RWPE2 (cell line): ENCODE data around the gene SOX30.

Source experiments
- ATAC-seq: fragments of 200-7000 bp; cut with Tn5 transposase; 3 replicates; pipeline ENCODE4 v1.9.1; 2021; ENCODE audit warnings: low read depth
- DNase-seq: peaks from one replicate; pipeline ENCODE4 v3.0.0-alpha.2; 2020; ENCODE audit warnings: low spot score
- H3K27ac ChIP-seq: fragments of 450-650 bp; 2 replicates; pipeline ENCODE4 v1.5.1; 2017; ENCODE audit warnings: mild to moderate bottlenecking; ENCODE audit not compliant: poor library complexity, severe bottlenecking
- H3K27me3 ChIP-seq: fragments of 250-450 bp; sonication (Bioruptor Pico); 2 replicates; pipeline ENCODE4 v1.5.1; 2021; ENCODE audit warnings: mild to moderate bottlenecking, moderate library complexity; ENCODE audit not compliant: insufficient read depth, poor library complexity, severe bottlenecking
- H3K36me3 ChIP-seq: fragments of 250-450 bp; sonication (Bioruptor Pico); 2 replicates; pipeline ENCODE4 v1.5.1; 2020; ENCODE audit warnings: low read depth, mild to moderate bottlenecking, moderate library complexity
- H3K4me1 ChIP-seq: fragments of 250-450 bp; sonication (Bioruptor Pico); 2 replicates; pipeline ENCODE4 v1.5.1; 2021; ENCODE audit warnings: mild to moderate bottlenecking, moderate library complexity; ENCODE audit not compliant: insufficient read depth, poor library complexity, severe bottlenecking
- H3K4me3 ChIP-seq: fragments of 250-450 bp; sonication (Bioruptor Pico); 2 replicates; pipeline ENCODE4 v1.5.1; 2021; ENCODE audit warnings: mild to moderate bottlenecking, moderate library complexity; ENCODE audit not compliant: severe bottlenecking
- H3K9me3 ChIP-seq: fragments of 250-450 bp; sonication (Bioruptor Pico); 2 replicates; pipeline ENCODE4 v1.5.1; 2021; ENCODE audit warnings: mild to moderate bottlenecking, moderate library complexity; ENCODE audit not compliant: severe bottlenecking
- CTCF ChIP-seq: fragments of 450-650 bp; IDR thresholded peaks from one replicate; pipeline ENCODE4 v1.5.1; 2017; ENCODE audit warnings: mild to moderate bottlenecking, moderate library complexity; ENCODE audit not compliant: poor library complexity, severe bottlenecking

Gene SOX30

DNA sequence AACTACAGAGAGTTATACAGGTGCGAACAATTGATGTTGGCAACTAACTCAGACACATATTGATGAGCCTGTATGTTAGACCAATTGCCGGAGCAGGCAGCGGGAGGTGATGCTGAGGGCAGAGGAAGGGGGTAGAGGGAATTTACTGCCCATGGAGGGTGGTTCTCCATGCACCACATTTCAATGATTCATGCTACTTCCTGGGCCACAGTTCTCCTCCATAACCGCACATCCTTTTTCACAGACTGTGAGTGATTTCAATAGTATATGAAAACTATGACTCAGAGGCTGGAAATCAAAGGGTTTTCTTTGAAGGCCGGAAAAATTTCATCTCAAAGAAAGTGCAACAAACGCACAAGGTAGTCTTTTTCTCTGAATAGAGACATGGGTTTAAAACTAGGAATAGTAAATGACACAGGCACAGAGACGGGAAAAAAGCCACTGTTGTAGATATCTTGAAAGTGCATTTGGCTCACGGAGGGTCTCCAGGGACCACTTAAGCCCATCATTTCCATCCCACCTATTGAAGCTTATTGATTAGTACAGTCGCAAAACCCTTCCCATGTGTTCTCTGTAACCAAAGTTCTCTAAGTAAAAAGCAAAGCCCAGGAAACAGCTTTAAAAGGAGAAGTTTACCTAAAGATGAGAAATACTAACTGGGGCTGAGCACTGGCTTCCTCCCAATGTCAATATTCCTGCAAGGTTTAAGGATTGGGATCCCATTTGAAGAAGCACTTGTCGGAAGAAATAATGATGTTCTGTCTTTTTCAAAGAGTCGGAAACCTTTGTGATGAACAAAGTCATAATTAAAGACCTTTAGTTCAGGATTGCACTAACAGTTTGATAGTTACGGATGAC is 48.7 kb downstream of the SOX30 start:
- Histone ChIP-seq H3K27ac (peak overlapping the region; percentile 98), H3K36me3 (no peaks in the 10 kb centered on the region), H3K9me3 (no peaks in the 10 kb centered on the region), H3K4me1 (peaks cover 57% of the 10 kb centered on the region), H3K27me3 (no peaks in the 10 kb centered on the region), H3K4me3 (no peak overlapping the region)
- DNase-seq, result peak; percentile 76
- no peak for TF ChIP-seq CTCF
- peak; percentile 85 for ATAC-seq

- H3K36me3 ChIP-seq, result no peaks in the 10 kb centered on the region
- ATAC-seq, result no peak
- no peak for DNase-seq
- H3K4me3 ChIP-seq, result no peak overlapping the region
- H3K9me3 ChIP-seq, result no peaks in the 10 kb centered on the region
- no peaks in the 10 kb centered on the region for H3K27me3 ChIP-seq
- no peak for TF ChIP-seq CTCF
- peaks cover 46% of the 10 kb centered on the region for H3K4me1 ChIP-seq
- H3K27ac ChIP-seq, result peak overlapping the region; percentile 98
These were observed 49.7 kb downstream of the SOX30 start for GRCh38 chr5:157602505-157602904.

DNA sequence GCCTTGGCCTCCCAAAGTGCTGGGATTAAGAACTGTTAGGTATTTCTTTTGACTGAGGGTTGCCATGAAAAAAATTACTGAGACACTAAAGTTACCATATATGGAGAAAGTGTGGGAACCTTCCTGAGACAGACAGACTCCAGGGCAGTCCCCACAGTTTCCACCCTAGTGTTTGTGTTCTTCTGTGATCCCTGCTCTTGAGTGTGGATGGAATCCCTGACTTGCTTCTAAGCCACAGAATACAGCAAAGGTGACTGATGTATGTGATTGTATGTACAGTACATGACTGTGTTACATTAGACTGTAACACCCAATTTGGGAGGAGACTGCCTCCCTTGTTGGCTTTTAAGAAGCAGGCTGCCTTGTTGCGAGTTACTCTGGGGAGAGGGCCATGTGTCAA is 52.0 kb downstream of the SOX30 start:
- no peak for ATAC-seq
- Histone ChIP-seq H3K9me3 (no peaks in the 10 kb centered on the region), H3K27me3 (no peaks in the 10 kb centered on the region), H3K4me1 (peaks cover 28% of the 10 kb centered on the region), H3K4me3 (no peak overlapping the region), H3K36me3 (no peaks in the 10 kb centered on the region), H3K27ac (no peak overlapping the region)
- no peak for DNase-seq
- TF ChIP-seq CTCF, result no peak

- H3K4me1 ChIP-seq, result peaks cover 24% of the 10 kb centered on the region
- no peak for ATAC-seq
These were observed 52.7 kb downstream of the SOX30 start for GRCh38 chr5:157599565-157599964.

More at GRCh38 chr5:157599565-157599964, 52.7 kb downstream of the SOX30 start:
- Histone ChIP-seq H3K36me3 (no peaks in the 10 kb centered on the region), H3K9me3 (no peaks in the 10 kb centered on the region), H3K27me3 (no peaks in the 10 kb centered on the region), H3K27ac (no peak overlapping the region), H3K4me3 (no peak overlapping the region)
- no peak for DNase-seq
- TF ChIP-seq CTCF, result no peak
